ENCODE measurements around the gene SLC2A9.
"Not testable (repeated sequence)": the region's sequence is repeated elsewhere in the genome, so short reads cannot be mapped to it uniquely, and the experiment has no call there.

SLC2A9 gene

GRCh38 chr4:9923195-9923812, 98.0 kb downstream of the SLC2A9 start:
- no peak for DNase-seq

DNA sequence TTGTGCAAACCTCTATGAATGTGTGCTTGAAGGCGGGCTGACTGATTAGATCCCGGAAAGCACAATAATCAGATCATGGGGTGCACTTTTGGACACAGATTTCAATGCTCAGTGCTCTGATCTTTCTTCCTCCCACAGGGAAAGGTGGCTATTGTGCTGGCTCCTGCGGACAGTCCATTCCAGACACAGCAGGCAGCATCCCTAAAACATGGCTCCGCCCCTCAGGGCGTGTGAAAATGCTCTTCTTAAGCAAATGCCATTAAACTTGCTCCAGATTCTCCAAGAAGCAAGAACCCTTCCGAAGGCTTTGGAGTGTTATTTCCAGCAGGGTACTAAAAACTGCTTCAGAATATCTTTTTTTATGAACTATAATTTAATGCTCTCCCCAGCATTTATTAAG, 100.0 kb downstream of the SLC2A9 start:
- DNase-seq, result no peak

GRCh38 chr4:9920029-9920428, 101.3 kb downstream of the SLC2A9 start:
- DNase-seq, result no peak

DNA sequence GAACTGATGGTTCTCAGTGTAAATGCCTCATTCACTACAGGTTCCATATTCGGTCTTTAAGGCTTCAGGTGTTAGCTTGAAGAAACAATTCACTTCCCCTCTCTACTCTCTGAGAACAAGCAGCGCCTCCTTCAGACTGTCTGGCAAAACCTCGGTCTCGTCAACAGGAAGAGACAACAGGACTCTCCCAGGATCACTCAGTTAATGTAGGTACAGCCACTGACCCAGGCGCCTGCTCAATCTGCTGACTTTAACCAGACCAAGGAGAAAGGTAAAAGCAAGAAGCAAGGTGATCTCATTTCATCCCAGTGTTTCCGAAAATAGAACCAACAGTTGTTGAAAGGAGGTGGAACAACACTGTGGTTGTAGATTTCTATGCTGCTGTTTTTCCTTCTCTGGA, 102.2 kb downstream of the SLC2A9 start:
- DNase-seq, result no peak

DNA sequence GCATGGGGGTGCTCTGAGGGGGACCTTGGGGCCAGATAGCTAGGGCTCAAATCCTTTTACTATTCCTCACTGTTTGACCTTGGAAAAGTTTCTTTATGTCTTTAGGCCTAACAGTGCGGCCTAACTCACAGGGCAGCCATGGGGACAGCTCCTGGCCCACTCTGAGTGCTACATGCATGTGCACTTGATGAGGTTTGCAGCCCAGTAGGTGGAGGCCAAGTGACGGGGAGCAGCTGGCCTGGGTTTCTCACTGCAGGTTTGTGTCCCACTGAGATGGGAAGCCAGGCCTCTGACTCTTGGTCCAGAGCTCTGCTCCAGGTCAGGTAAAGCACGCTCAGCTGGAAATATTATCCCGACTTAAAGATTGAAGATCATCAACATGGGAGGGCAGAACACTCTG, 102.8 kb downstream of the SLC2A9 start:
- DNase-seq, result no peak

- no peak for DNase-seq
Observed at GRCh38 chr4:9916937-9917336, 104.4 kb downstream of the SLC2A9 start.

DNA sequence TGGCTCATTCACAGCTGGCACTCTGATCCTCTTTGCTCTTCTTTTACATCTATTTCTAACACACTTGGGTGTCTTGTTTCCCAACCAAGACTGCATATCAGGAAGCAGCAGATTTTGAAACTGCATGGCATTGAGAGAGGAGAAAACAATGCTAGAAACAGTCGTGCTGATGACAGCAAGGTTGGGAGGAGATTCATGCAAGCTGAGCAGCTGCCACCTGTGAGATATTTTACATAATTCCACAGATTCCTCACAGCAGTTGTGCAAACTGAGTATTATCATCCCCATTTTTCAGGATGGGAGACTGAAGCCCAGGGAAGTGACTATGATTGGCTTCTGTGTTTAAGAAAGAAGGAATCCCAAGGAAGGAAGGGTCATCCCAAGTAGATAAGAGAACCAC, 105.0 kb downstream of the SLC2A9 start:
- no peak for DNase-seq

DNA sequence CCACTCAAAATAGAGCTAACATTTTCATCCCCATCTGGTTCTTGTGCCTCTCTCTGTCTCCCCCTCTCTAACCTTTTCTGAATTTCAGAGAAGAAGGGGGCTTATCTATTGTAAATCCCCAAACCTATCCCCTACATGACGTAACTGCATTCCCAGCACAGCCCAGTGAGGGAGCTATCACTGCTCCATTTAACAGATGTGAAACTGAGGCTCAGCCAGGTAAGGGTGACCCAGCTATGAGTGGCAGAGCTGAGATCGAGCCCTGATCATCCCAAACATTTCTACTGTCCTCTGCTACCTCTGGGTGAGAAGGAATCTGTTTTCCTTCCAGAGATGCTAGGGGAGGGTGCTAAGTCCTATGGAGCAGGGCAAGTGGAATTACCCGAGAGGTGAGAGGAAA, 107.5 kb downstream of the SLC2A9 start:
- DNase-seq, result no peak

DNA sequence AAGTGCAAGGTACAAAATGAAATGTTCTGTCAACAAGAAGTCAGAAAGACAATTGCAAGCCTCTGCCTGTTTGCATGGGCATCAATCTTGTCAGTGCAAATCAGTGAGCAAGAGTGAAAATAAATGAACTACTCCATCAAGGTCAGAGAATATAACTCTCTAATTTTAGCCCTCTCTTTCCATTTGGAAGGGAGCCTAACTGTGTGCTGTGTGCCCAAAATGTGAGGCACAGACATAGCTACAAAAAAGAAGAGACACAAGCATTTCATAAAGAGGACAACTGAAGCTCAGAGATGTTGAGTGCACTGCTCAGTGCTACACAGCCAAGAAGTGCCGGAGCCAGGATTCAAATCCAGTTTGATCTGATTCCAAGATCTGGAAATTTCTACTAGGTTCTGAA, 114.3 kb downstream of the SLC2A9 start:
- no peak for DNase-seq

GRCh38 chr4:9904976-9905587, 116.2 kb downstream of the SLC2A9 start:
- DNase-seq, result no peak

DNA sequence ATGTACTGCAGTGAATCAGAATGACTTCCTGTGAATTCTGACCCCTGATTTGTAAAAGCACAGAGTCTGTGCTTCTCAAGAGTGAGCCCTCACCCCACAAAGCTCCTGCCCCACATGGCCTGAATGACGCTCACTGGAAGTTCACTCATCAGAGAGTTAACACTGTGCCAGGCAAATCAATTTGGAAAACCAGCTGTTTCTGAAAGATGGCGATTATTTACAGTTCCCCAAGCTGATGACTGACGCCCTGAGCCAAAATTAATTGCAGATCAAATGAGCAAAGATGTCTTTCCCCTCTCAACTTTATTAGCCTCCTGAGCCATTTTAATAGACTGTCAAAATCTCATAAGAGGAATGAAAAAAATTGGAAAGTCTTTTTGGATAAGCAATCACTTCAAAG, 118.0 kb downstream of the SLC2A9 start:
- no peak for DNase-seq

DNA sequence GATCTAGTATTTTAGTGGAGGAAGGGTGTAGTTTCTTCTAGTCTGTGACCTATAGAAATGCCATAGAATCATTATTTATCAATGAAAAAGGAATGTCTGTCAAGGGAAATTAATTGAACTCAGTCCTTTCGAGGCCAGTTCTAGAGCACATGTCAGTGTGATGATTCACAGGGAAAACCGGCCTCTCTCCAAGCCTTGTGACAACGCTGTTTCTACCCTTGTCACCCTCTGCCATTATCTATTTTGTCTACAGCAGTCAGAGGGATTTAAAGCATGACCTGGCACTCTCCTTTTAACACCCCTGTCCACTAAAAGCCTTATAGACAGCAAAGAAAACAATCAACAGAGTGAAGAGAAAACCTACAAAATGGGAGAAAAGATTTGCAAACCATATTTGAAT, 120.0 kb downstream of the SLC2A9 start:
- no peak for DNase-seq

DNA sequence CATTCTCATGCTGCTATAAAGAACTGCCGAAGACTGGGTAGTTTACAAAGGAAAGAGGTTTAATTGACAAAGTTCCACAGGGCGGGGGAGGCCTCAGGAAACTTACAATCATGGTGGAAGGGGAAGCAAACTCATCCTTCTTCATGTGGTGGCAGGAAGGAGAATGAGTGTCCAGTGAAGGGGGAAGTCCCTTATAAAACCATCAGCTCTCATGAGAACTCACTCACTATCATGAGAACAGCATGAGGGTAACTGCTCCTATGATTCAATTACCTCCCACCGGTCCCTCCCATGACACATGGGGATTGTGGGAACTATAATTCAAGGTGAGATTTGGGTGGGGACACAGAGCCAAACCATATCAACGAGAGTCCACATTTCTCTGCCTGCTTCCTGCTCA, 120.7 kb downstream of the SLC2A9 start:
- not testable (repeated sequence) for DNase-seq

DNA sequence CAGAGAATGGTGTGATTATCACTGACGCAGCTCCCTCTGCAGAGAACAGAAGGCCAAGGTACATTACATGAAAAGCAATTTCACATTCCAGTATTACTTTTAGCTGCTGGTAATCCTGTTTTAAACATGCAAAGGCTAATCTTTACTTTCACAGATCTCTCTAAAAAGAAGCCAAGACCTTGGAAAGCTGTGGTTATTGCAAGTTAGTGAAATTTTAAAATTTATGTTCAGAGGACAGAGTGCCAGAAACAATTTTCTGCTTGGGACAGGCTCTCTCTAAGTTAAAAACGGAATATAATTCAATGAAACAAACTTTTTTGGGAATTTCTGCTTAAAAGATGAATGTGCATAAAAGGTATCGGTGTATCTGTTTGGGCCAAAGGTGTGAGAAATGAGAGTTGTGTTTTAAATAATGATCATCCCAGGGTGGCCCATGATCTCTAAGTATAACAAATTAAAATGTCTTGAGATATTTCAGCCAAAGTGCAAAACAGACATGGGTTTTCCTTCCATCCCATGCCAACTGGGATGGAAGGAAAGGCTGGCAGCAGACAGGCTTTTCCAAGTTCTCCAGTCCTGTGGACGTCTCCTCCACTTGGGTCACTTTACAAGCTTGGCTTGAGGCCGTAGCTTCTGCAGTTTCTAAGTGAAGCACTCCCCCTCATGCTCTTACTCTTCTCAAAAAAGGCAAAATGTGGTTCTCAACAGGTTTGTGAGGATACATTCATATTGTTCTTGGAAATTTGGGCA, 121.8 kb downstream of the SLC2A9 start:
- DNase-seq, result no peak

GRCh38 chr4:9898596-9899305, 122.5 kb downstream of the SLC2A9 start:
- no peak for DNase-seq

DNA sequence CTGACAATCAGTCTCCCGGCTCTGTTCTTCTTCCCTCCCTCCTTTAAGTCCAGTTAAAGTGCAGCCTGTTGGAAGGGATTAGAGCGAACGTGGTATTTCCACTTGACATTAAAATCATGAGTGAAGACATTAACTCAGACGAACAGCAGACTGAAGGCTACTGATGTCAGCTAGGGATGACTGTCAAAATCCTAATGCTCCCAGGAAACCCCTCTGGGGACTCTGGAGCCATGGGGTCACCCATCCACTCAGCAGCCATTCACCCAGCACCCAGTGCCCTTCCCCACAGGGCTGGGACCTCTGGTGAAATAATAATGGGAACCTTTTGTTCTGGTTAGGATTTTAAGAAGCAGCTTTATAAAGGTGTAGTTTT, 126.0 kb downstream of the SLC2A9 start:
- no peak for DNase-seq

DNA sequence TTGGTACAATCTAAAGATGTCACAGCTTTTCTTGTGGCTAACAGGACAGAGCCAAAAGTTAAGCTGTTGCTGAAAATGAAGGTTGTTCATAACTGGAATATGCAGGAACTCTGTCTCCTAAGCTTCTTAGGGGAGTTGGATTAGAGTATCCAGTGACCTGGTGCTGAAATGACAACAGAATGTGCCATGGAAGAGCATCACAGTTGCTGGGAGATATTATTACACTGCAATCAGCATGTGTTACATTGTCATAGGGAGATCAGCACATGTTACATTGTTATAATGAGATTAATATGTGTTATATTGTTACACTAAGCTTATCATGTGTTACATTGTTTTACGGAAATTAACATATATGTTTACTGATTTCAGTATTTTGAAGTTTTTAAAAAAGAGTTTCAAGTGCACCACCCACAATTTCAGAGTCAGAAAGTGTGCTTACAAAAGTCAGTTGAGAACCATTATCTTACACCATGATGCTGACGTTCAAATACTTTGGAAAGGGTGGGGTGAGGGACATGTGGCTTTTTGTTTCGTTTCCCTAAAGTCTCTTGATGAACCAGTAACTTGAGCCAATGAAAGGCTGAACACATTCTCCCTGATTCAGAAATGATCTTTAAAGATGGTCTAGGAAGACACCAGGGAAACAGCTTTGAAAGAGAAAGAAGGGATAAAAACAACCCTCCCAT, 126.5 kb downstream of the SLC2A9 start:
- no peak for DNase-seq

DNA sequence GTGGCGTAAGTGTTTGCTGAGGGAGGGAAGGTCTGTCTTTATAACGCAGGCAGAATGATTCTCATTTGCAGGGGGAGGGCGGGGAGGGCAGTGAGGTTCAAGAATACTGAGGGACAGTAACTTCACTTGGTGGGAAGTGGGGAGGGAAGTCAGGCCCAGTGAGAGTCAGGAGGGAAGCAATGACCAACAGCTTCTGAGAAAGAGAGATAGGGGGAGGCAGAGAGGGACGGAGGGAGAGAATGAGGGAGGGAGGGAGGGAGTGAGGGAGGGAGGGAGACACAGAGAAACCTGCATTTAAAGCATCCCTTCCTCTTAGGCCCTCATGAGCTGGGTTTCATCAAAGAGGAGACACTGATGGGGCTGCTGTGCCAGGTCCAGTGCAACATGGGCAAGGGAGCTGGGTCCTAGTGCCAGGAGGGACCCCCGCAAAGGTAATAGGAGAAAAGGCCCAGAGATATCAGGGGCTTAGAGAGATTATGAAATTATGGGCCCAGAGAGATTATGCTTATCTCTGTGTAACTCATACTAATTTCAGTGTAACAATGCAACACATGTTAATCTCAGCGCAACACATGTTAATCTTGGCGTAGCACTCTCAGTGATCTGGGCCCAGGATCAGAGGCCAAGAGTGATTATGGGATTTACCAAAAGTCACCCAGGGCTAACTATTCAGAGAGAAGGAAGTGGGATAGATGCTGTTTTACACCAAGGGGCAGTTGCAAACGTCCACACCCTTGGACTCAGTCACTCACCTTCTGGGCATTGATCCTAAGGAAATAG, 127.8 kb downstream of the SLC2A9 start:
- no peak for DNase-seq

GRCh38 chr4:9891740-9892139, 129.6 kb downstream of the SLC2A9 start:
- DNase-seq, result no peak

DNA sequence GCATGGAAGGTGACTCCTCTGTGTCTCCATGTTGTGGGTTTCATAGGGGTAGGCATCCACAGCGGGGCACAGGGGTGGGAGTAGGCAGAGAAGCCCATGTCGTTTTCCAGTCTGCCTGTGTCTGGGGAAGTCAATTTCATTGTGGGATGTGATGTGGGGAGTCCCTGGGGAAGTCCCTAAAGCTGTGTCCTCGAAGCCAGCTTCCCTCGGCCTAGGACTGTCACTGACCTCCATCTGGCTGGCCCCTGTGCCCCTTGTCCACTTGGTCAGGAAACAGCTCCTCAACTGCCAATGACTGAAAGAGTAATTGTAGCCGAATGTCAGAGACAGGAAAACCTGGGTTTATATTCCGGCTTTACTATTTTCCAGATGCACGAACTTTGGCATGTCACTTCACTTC, 130.2 kb downstream of the SLC2A9 start:
- DNase-seq, result no peak

DNA sequence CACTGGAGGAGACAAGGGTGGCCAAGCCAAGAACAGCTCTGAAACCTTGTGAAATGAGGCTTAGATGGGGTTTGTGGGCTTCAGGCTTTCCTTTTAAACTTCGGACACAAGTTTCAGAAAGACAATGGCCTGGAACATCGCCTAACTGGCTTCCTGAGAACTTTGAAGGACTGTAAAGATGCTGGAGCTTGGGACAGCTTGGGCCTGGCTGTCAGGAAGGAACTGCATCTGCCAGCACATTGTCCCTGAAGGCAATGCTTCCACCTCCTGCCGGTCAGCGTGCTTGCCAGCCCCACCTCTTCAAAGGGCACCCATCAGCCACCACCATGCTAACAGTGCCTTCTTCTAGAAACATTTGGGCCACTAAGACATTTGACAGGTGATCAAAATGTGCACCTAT, 132.0 kb downstream of the SLC2A9 start:
- no peak for DNase-seq

- DNase-seq, result no peak
Observed at GRCh38 chr4:9885958-9886357, 135.3 kb downstream of the SLC2A9 start.

All from activated CD4-positive, CD25-positive, alpha-beta regulatory T cell treated with anti-CD3 and anti-CD28 coated beads, Interleukin-2, amount 50 U/mL, for 72 hours (primary cell).